ENCODE data around the gene DPT.
"Not testable (repeated sequence)": the region's sequence is repeated elsewhere in the genome, so short reads cannot be mapped to it uniquely, and the experiment has no call there.

The DPT gene

GRCh38 chr1:168728473-168729404 is at the start of gene DPT:
Gene DPT (minus strand): TSS chr1:168729206. CDS start chr1:168729174, 32 bp downstream.
- DNase-seq: no peak

- no peak for DNase-seq
Observed at GRCh38 chr1:168775366-168775765, 46.4 kb upstream of the DPT start.

- DNase-seq: no peak
Observed at GRCh38 chr1:168774241-168774640, 45.2 kb upstream of the DPT start.

GRCh38 chr1:168772428-168773060 is 43.5 kb upstream of the DPT start:
- DNase-seq: no peak

- no peak for DNase-seq
Observed at GRCh38 chr1:168771104-168771630, 42.2 kb upstream of the DPT start.

- not testable (repeated sequence) for DNase-seq
Observed at GRCh38 chr1:168769893-168770292, 40.9 kb upstream of the DPT start.

- no peak for DNase-seq
Observed at GRCh38 chr1:168767894-168768584, 39.0 kb upstream of the DPT start.

GRCh38 chr1:168766568-168766967 is 37.6 kb upstream of the DPT start:
- no peak for DNase-seq

GRCh38 chr1:168763031-168763430 is 34.0 kb upstream of the DPT start:
- no peak for DNase-seq

GRCh38 chr1:168762473-168762872 is 33.5 kb upstream of the DPT start:
- no peak for DNase-seq

GRCh38 chr1:168760781-168761180 is 31.8 kb upstream of the DPT start:
- DNase-seq: no peak

GRCh38 chr1:168760241-168760640 is 31.2 kb upstream of the DPT start:
- DNase-seq: no peak

- DNase-seq: no peak
Observed at GRCh38 chr1:168759077-168759476, 30.1 kb upstream of the DPT start.

- no peak for DNase-seq
Observed at GRCh38 chr1:168758503-168758902, 29.5 kb upstream of the DPT start.

GRCh38 chr1:168755800-168756418 is 26.9 kb upstream of the DPT start:
- DNase-seq: no peak

GRCh38 chr1:168752171-168752832 is 23.3 kb upstream of the DPT start:
- DNase-seq: no peak

- no peak for DNase-seq
Observed at GRCh38 chr1:168751195-168751650, 22.2 kb upstream of the DPT start.

GRCh38 chr1:168742994-168743650 is 14.1 kb upstream of the DPT start:
- DNase-seq: no peak

GRCh38 chr1:168742386-168742785 is 13.4 kb upstream of the DPT start:
- DNase-seq: peak; percentile 85

GRCh38 chr1:168739908-168740307 is 10.9 kb upstream of the DPT start:
- no peak for DNase-seq

GRCh38 chr1:168736520-168736919 is 7.5 kb upstream of the DPT start:
- DNase-seq: no peak

- DNase-seq: no peak
Observed at GRCh38 chr1:168735974-168736373, 7.0 kb upstream of the DPT start.

Measured in NCI-H524 treated with DMSO at 0.1 percent for 48 hours (cell line).